GM12865 (cell line): ENCODE results near the gene OGA.

Source experiments
- DNase-seq: peaks from one replicate; pipeline ENCODE4 v3.0.0; 2010; ENCODE audit warnings: low read depth
- H3K4me3 ChIP-seq: 2 replicates; pipeline ENCODE4 v1.5.1; 2011; ENCODE audit warnings: mild to moderate bottlenecking, low read depth, low read length, control low read depth
- CTCF ChIP-seq: IDR thresholded peaks from 2 replicates; pipeline ENCODE4 v1.5.1; 2011; ENCODE audit warnings: low read length, control low read depth, low read depth, inconsistent platforms; ENCODE audit not compliant: insufficient read depth; ENCODE audit errors: missing control alignments

OGA gene

GRCh38 chr10:101770331-101771215, 47.7 kb downstream of the OGA start:
- no peak overlapping the region for H3K4me3 ChIP-seq
- TF ChIP-seq CTCF: no peak
- DNase-seq: no peak

GRCh38 chr10:101769541-101770180, 48.6 kb downstream of the OGA start:
- H3K4me3 ChIP-seq: no peak overlapping the region
- no peak for TF ChIP-seq CTCF
- DNase-seq: no peak

DNA sequence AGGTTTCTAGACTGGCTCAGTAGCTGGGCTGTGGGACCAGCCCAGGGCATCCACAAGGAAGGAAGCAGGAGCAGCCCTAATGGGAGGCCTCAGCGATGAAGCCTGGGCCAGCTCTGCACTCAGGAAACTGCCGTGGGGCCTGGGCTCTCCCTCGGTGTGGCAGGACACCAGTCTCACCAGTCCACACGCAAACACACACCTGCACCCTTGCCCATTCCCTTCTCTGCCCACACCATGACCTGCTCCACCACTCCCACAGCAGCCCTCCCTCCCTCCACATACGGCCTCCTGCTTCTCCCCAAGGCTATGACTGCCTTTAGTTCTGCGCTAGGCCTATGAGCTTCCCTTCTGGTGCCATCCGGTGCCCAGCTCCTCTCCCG, 49.5 kb downstream of the OGA start:
- H3K4me3 ChIP-seq: no peak overlapping the region
- DNase-seq: no peak
- TF ChIP-seq CTCF: no peak

DNA sequence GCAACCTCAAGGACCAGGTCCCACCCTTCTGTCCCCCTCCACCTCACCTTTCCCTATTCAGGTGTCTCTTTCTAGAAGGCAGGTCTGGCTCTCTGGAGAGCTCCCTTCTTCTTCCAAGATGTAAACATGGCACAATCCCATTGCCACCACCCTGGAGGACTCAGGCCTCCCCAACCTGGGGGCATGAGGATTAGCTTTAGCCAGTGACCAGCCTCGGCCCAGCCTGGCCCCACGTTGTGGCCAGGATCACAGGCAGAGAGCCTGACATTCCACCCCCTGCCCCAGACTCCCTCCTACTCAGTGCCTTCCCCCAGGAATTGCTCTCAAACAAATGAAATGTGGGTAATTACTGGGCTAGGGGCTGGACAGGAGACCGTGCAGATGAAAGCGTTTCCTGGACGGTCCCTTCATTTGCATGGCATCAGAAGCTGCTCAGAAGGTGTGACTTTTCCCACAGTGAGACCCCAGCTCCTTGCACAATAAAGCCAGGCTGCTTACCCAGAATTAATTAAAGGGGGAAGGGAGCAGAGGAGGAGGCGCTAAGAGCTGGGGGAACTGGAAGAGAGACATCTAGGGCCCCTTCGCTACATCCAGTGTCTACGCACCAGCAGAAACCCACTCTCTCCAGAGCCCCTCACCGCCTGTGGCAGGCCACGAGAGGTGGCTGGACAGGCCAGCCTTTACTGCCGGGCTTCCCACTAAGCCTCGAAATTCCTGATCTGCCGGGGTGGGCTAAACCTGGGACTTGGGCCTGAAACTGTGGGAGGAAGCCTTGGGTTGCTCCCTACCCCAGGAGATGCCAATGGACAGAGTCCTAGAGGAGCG, 50.1 kb downstream of the OGA start:
- H3K4me3 ChIP-seq: no peak overlapping the region
- no peak for DNase-seq
- no peak for TF ChIP-seq CTCF

GRCh38 chr10:101767600-101767945, 50.7 kb downstream of the OGA start:
- H3K4me3 ChIP-seq: no peak overlapping the region
- no peak for TF ChIP-seq CTCF
- no peak for DNase-seq

GRCh38 chr10:101766753-101767599, 51.3 kb downstream of the OGA start:
- no peak overlapping the region for H3K4me3 ChIP-seq
- no peak for TF ChIP-seq CTCF
- DNase-seq: no peak
